Measurements from ENCODE around the gene MPRIP. TPM values are rescaled to one million over a fixed set of nuclear protein-coding genes. Genes with fewer than 3 reads are reported as not detected.

The MPRIP gene
- total RNA-seq, 1 donor from 2014 or later, result 350 TPM

DNA sequence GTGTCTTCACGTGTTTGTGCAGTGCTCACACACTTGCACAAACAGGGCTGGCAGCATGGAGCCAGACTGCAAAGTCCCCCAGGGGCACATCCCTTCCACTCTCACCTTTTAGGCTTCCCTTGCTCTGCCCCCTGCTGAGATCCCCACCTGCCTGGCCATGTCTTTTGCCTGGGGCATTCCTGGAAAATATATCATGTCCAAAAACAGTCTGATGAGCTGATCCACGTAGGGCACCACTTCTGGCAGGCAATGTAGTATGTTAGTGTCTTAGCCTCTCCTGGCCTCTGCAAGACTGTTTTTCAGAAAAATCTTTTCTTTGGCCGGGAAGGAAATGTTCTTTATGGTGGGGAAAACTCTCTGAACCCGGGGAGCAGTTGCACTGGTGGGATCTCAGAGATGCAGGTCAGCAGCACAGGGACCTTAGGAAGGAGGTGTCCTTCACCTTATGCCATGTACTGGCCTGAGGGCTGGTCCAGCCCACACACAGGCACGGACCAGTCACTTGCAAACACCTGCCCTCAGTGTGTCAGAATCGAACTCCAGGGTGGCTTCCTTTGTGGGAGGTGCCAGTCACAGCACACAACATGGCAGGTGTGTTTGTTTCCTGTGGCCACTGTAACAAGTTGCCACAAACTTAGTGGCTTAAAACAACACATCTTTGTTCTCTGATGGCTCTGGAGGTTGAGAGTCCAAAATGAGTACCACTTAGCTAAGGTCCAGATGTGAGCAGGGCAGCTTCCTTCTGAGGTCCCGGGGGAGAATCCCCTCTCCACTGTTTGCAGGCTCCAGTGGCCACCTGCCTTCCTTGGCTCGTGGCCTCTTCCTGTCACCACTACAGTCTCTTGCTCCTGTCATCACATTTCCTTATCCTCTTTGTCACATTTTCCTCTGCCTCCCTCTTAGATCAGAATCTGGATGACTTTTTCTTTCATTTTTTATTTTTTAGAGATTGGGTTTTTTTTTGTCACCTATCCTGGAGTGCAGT, 46.6 kb downstream of the MPRIP start:
- no peaks in the 10 kb centered on the region for H3K9me3 ChIP-seq (replicated peaks)
- no peaks in the 10 kb centered on the region for H3K27me3 ChIP-seq (ENCODE audit: low read depth)
- H3K27ac ChIP-seq (replicated peaks), result peak overlapping the region; percentile 68
- peaks cover 14% of the 10 kb centered on the region for H3K36me3 ChIP-seq
- no peak overlapping the region for H3K4me3 ChIP-seq
- TF ChIP-seq, protein P1, sequence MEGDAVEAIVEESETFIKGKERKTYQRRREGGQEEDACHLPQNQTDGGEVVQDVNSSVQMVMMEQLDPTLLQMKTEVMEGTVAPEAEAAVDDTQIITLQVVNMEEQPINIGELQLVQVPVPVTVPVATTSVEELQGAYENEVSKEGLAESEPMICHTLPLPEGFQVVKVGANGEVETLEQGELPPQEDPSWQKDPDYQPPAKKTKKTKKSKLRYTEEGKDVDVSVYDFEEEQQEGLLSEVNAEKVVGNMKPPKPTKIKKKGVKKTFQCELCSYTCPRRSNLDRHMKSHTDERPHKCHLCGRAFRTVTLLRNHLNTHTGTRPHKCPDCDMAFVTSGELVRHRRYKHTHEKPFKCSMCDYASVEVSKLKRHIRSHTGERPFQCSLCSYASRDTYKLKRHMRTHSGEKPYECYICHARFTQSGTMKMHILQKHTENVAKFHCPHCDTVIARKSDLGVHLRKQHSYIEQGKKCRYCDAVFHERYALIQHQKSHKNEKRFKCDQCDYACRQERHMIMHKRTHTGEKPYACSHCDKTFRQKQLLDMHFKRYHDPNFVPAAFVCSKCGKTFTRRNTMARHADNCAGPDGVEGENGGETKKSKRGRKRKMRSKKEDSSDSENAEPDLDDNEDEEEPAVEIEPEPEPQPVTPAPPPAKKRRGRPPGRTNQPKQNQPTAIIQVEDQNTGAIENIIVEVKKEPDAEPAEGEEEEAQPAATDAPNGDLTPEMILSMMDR (IDR thresholded peaks at IDR 0.05; ENCODE audit: borderline replicate concordance), result no peak
- intact Hi-C loops (cut with micrococcal nuclease), result no loop called here
- peaks cover 97% of the 10 kb centered on the region for H3K4me1 ChIP-seq
- DNase-seq, result no peak

DNA sequence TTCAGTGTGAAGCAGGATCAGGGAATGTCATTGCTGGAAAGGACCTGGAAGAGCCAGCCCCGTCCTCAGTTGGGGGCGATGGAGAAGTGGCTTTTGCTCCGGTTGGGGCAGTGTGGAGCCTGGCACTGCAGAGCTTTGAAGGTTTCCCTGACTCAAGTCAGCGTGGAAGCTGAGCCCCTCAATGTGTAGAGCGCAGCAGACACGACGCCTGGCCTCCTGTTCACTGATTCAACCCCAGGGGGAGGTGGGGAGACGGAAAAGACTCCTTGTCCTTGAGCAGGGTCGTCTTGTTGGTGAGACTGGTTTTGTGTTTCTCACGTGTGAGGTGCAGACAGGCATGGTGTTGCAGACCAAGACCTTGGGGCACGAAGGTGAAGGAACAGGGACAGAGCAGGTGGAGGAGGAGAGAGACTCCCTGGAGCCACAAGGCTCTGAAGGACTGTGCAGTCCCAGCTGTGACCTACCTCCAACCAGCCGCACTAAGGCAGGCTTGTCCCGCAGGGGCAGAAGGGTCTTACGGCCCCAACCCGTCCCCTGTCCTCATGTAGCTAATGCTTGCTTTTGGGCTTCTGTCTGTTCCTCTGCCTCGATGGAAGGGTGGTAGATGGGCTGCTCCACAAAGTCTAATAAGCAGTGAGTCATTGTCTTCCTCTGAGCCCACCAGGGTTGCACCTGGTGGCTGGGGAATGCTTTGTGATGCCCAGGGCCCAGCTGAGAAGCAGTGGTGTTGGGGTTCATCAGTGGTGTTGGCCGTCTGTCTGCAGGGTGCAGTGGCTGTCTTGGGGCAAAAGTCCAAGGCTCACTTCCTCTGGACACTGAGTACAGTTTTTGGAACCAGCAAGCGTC, 47.8 kb downstream of the MPRIP start:
- Histone ChIP-seq H3K4me1 (peaks cover 99% of the 10 kb centered on the region), H3K27ac (replicated peaks) (no peak overlapping the region), H3K27me3 (ENCODE audit: low read depth) (no peaks in the 10 kb centered on the region), H3K4me3 (no peak overlapping the region), H3K36me3 (peaks cover 9% of the 10 kb centered on the region), H3K9me3 (replicated peaks) (no peaks in the 10 kb centered on the region)
- DNase-seq, result no peak
- intact Hi-C loops (cut with micrococcal nuclease), result loop anchor here (10.0 kb wide), 1 partner anchor 45 kb away; the partner anchor contains the start of gene MPRIP
- TF ChIP-seq, protein P1 (IDR thresholded peaks at IDR 0.05; ENCODE audit: borderline replicate concordance), result no peak

DNA sequence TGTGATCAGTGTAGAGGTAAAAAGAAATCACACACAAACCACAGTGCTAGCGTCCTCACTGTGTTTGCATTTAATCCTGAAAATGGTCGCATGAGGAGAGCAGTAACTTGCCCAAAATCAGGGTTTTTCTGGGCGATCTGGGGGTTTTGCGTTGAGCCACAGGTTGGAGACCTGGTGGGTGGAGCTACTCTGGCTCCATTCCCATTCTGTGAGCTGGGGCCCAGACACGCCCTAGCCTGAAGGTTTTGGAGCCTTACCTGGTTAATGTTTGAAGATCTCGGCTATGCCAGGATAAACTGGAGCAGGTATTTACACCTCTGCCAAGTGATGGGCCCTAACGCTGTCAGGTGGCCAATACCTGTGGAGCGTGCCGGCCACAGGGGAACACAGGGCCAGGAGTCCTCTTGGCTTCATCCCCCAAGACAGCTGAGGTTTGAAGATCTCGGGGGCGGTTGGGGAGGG, 48.4 kb downstream of the MPRIP start:
- Histone ChIP-seq H3K27ac (replicated peaks) (no peak overlapping the region), H3K9me3 (replicated peaks) (no peaks in the 10 kb centered on the region), H3K27me3 (ENCODE audit: low read depth) (no peaks in the 10 kb centered on the region), H3K36me3 (peaks cover 6% of the 10 kb centered on the region), H3K4me3 (no peak overlapping the region), H3K4me1 (peaks cover 100% of the 10 kb centered on the region)
- DNase-seq, result no peak
- intact Hi-C loops (cut with micrococcal nuclease), result loop anchor here (10.0 kb wide), 1 partner anchor 46 kb away; the partner anchor contains the start of gene MPRIP
- TF ChIP-seq, protein P1 (IDR thresholded peaks at IDR 0.05; ENCODE audit: borderline replicate concordance), result no peak

DNA sequence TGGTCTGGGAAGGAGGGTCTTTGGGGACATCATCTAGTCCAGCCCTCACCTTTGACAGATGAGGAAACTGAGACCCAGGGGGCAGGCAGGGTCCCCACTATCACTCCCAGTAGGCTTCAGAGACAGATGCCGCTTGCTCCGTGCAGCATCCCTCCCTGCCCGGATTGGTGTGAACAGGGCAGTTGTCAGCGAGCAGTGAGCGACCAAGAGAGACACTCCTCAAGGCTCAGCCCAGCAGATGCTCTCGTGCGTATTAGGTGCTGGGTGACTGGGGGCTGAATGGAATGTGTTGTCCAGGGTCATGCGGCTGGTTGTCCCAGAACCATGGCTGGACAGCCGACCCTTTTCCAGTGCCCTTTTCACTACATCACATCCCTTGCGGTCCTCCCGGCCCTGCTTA, 49.0 kb downstream of the MPRIP start:
- H3K27ac ChIP-seq (replicated peaks), result peak overlapping the region; percentile 54

More for the DNA sequence above, 49.0 kb downstream of the MPRIP start:
- Histone ChIP-seq H3K36me3 (peaks cover 6% of the 10 kb centered on the region), H3K27me3 (ENCODE audit: low read depth) (no peaks in the 10 kb centered on the region), H3K9me3 (replicated peaks) (no peaks in the 10 kb centered on the region), H3K4me1 (peaks cover 99% of the 10 kb centered on the region), H3K4me3 (no peak overlapping the region)
- TF ChIP-seq, protein P1 (IDR thresholded peaks at IDR 0.05; ENCODE audit: borderline replicate concordance), result no peak
- DNase-seq, result no peak
- intact Hi-C loops (cut with micrococcal nuclease), result loop anchor here (10.0 kb wide), 1 partner anchor 46 kb away; the partner anchor contains the start of gene MPRIP
